Kidney (tissue), 14 donors: ENCODE measurements around the gene ASB1. TPM values are rescaled to one million over a fixed set of nuclear protein-coding genes. Genes with fewer than 3 reads are reported as not detected.
A peak's percentile ranks its signal among the peaks of the same experiment; 100 is the strongest.

Source experiments
- DNase-seq, 5 donors: peaks; one replicate each; pipeline ENCODE4 v3.0.0-alpha.2; 2013 to 2020
- FAIRE-seq: peaks from 2 replicates; lab custom pipeline; 2012; peaks lifted over from hg19 to GRCh38; lab: Jason Lieb, UNC
- H3K27ac ChIP-seq, 2 donors: one replicate each; pipeline ENCODE4 v1.7.0; 2013; ENCODE audit warnings: low read depth in 2 of 2, low read length in 2 of 2, inconsistent platforms in 1 of 2
- H3K27me3 ChIP-seq: one replicate; pipeline ENCODE4 v1.7.1; 2013; ENCODE audit warnings: low read length, inconsistent platforms; ENCODE audit not compliant: control insufficient read depth, insufficient read depth
- H3K36me3 ChIP-seq, 3 donors: one replicate each; pipeline versions ENCODE4 v1.7.0 to v1.7.1; 2013; ENCODE audit warnings: low read length in 3 of 3, control low read depth in 1 of 3, inconsistent platforms in 1 of 3; ENCODE audit not compliant: insufficient read depth in 3 of 3, control insufficient read depth in 2 of 3
- H3K4me1 ChIP-seq, 3 donors: one replicate each; pipeline versions ENCODE4 v1.7.0 to v1.7.1; 2013; ENCODE audit warnings: low read length in 3 of 3, inconsistent platforms in 1 of 3, low read depth in 1 of 3; ENCODE audit not compliant: control insufficient read depth in 2 of 3, insufficient read depth in 2 of 3
- H3K4me3 ChIP-seq, 3 donors: one replicate each; pipeline versions ENCODE4 v1.7.0 to v1.8.1; 2013; ENCODE audit warnings: low read length in 3 of 3, control low read depth in 1 of 3, inconsistent platforms in 1 of 3
- H3K9ac ChIP-seq, 3 donors: one replicate each; pipeline versions ENCODE4 v1.7.0 to v1.7.1; 2013; ENCODE audit warnings: low read length in 3 of 3, control low read depth in 1 of 3, inconsistent platforms in 1 of 3
- H3K9me3 ChIP-seq, 3 donors: one replicate each; pipeline versions ENCODE4 v1.7.0 to v1.7.1; 2013; ENCODE audit warnings: low read length in 3 of 3, control low read depth in 1 of 3, inconsistent platforms in 1 of 3; ENCODE audit not compliant: control insufficient read depth in 2 of 3, insufficient read depth in 1 of 3
- intact Hi-C: fragments of 100-400 bp; cut with DNase I; formaldehyde crosslinking; loops from one replicate; pipeline ENCODE4 v1.11.1; 2022
- polyA plus RNA-seq: library from polyadenylated mRNA; stranded (reverse); fragments of 350-450 nt; fragmentation: Illumina TruSeq; extraction: RNeasy Lipid Tissue Mini Kit (QIAGEN cat#74804); gene quantifications from one replicate; pipeline ENCODE4 v1.2.3, GENCODE V29; 2014; ENCODE audit warnings: low read depth, low replicate concordance; ENCODE audit not compliant: insufficient read depth
- total RNA-seq: library from RNA; stranded (reverse); fragmentation: NEBNext Ultra II Directional; extraction: Animal tissue kit (Norgen Biotek cat#: 25700); gene quantifications from one replicate; pipeline ENCODE4 v1.2.1, GENCODE V29; 2021
- TF ChIP-seq, protein P1 (sequence below): IDR thresholded peaks from 3 replicates; pipeline ENCODE4 v1.5.1; 2012; ENCODE audit warnings: mild to moderate bottlenecking, moderate library complexity, borderline replicate concordance; ENCODE audit not compliant: insufficient read depth; ENCODE audit errors: extremely low read depth
- donor health status: control.
- donor health status: control.
- donor health status: control.
- donor health status: control.
- donor health status: control.
- donor health status: DM: yes; HTN: yes; CAD: no.
- donor health status: Normal renal cell carcinoma (clear cell type).

The ASB1 gene
- total and polyA plus RNA-seq, 2 donors from 2014 or later, result 28.1 to 29.4 TPM

DNA sequence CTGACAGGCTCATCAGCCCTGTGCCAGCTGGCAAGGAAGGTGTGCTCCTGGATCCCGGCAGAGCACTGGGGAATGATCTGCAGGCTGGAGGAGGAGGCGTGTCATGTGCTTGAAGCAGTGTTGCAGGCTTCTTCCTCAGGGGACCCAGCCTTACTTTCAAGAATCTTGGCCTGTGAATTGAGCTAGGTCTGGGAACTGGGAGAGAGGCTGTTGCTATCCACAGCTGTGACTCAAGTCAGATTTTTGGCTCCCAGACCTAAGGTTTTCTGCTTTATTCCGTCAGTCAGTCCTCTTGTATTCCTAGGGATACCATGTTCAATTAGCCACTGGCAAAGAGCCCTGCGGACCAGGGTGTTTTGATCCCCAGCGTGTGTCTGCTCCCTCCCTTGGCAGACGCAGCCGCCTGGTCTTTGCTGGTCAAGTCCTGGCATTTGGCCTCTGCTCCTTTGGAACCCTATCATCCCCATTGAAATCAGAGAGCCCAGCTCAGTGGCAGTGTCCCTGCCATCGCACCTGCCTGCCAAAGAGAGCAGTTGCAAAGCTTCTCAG is 32.4 kb downstream of the ASB1 start:
- Histone ChIP-seq H3K4me1 (peaks cover 0 to 3% (median 0%) of the 10 kb centered on the region in 3 donors), H3K9ac (no peak overlapping the region), H3K27ac (no peak overlapping the region), H3K4me3 (no peak overlapping the region), H3K27me3 (no peaks in the 10 kb centered on the region), H3K36me3 (no peaks in the 10 kb centered on the region), H3K9me3 (no peaks in the 10 kb centered on the region)
- intact Hi-C loops, result no loop called here
- FAIRE-seq (no peak), DNase-seq (peak in 1 of 5 donors; percentile 68)
- TF ChIP-seq, protein P1, sequence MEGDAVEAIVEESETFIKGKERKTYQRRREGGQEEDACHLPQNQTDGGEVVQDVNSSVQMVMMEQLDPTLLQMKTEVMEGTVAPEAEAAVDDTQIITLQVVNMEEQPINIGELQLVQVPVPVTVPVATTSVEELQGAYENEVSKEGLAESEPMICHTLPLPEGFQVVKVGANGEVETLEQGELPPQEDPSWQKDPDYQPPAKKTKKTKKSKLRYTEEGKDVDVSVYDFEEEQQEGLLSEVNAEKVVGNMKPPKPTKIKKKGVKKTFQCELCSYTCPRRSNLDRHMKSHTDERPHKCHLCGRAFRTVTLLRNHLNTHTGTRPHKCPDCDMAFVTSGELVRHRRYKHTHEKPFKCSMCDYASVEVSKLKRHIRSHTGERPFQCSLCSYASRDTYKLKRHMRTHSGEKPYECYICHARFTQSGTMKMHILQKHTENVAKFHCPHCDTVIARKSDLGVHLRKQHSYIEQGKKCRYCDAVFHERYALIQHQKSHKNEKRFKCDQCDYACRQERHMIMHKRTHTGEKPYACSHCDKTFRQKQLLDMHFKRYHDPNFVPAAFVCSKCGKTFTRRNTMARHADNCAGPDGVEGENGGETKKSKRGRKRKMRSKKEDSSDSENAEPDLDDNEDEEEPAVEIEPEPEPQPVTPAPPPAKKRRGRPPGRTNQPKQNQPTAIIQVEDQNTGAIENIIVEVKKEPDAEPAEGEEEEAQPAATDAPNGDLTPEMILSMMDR, result no peak

DNA sequence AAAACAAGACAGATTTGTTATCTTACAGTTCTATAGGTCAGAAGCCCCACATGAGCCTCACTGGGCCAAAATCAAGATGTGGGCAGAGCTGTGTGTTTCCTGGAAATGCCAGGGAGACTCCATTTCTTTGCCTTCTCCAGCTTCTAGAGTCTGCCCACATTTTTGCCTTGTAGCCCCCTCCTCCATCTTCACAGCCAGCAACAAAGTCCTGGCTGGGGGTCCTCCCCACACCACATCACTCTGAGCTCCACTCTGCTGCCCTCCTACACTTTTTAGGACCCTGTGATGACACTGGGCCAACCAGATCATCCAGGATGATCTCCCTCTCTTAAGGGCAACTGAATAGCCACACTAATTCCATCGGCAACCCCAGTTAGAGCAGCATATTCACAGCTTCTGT is 34.3 kb downstream of the ASB1 start:
- TF ChIP-seq, protein P1, result no peak
- intact Hi-C loops, result no loop called here
- no peaks in the 10 kb centered on the region for H3K27me3 ChIP-seq

DNA sequence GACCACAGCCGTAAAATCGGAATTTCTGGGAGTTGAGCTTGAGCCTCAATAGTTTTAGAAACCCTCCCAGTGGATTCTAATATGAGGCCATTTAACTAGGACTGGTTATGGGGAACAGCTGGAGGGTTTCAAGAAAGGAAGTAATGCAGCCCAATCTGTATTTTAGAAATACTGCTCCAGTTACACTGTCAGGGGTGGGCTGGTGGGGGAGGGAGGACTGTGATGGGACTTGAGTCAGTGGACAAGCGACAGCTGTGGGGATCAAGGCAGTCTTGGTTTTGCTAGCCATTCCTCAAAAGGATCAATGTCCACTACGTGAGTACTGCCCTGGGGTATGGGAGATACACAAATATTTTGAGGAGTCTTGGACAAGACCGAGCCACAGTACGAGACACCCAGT is 34.8 kb downstream of the ASB1 start:
- Histone ChIP-seq H3K27ac (no peak overlapping the region), H3K9me3 (no peaks in the 10 kb centered on the region), H3K27me3 (no peaks in the 10 kb centered on the region), H3K4me1 (peaks cover 0 to 3% (median 0%) of the 10 kb centered on the region in 3 donors), H3K36me3 (no peaks in the 10 kb centered on the region), H3K9ac (no peak overlapping the region), H3K4me3 (no peak overlapping the region)
- peak in 3 of 5 donors; percentile 67 to 91 (median 70) for DNase-seq
- TF ChIP-seq, protein P1, result no peak
- intact Hi-C loops, result no loop called here
- no peak for FAIRE-seq

More for the DNA sequence above, 34.3 kb downstream of the ASB1 start:
- Histone ChIP-seq H3K4me3 (no peak overlapping the region), H3K9me3 (no peaks in the 10 kb centered on the region), H3K36me3 (no peaks in the 10 kb centered on the region), H3K9ac (no peak overlapping the region), H3K27ac (no peak overlapping the region), H3K4me1 (peaks cover 0 to 3% (median 0%) of the 10 kb centered on the region in 3 donors)
- no peak for DNase-seq
- no peak for FAIRE-seq

DNA sequence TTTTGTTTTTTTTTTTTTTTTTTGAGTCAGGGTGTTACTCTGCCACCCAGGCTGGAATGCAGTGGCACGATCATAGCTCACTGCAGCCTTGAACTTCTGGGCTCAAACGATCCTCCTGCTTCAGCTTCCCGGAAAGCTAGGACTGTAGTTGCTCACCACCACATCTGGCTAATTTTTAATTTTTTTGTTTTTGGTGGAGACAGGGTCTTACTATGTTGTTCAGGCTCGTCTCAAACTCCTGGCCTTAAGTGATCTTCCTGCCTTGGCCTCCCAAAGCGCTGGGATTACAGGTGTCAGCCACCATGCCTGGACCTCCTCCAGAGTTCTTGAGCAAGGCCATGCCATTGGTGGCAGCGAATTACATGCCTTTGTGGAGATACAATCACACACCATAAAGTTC is 35.2 kb downstream of the ASB1 start:
- FAIRE-seq (no peak), DNase-seq (no peak)
- no peaks in the 10 kb centered on the region for H3K36me3 ChIP-seq
- H3K27me3 ChIP-seq, result no peaks in the 10 kb centered on the region
- intact Hi-C loops, result no loop called here
- H3K27ac ChIP-seq, result no peak overlapping the region
- peaks cover 0 to 3% (median 0%) of the 10 kb centered on the region in 3 donors for H3K4me1 ChIP-seq
- H3K9ac ChIP-seq, result no peak overlapping the region
- no peak overlapping the region for H3K4me3 ChIP-seq
- TF ChIP-seq, protein P1, result no peak
- H3K9me3 ChIP-seq, result no peaks in the 10 kb centered on the region
